Esophagus muscularis mucosa (tissue), 4 donors: Measurements from ENCODE around the gene NRG2.

ENCODE experiments used
- EP300 ChIP-seq: sonication (generic); formaldehyde crosslinking; IDR thresholded peaks from one replicate; pipeline ENCODE4 v1.6.1; 2017; ENCODE audit warnings: antibody characterized with exemption
- POLR2A ChIP-seq: fragments of 450-650 bp; IDR thresholded peaks from one replicate; pipeline ENCODE4 v1.6.1; 2017; ENCODE audit warnings: antibody characterized with exemption, moderate library complexity, mild to moderate bottlenecking, low read depth
- POLR2AphosphoS5 ChIP-seq, 2 donors: sonication (generic); formaldehyde crosslinking; IDR thresholded peaks; one replicate each; pipeline ENCODE4 v1.6.1; 2017; ENCODE audit warnings: antibody characterized with exemption in 2 of 2
- TF ChIP-seq, protein P1 (sequence below), 3 experiments: fragments of 200-600 bp in 2 of 3; fragments of 450-650 bp in 1 of 3; sonication (generic) in 2 of 3; IDR thresholded peaks; one replicate each; pipeline ENCODE4 v1.5.1; 2017 to 2019; ENCODE audit warnings: antibody characterized with exemption in 3 of 3, mild to moderate bottlenecking in 2 of 3, moderate library complexity in 1 of 3

GRCh38 chr5:139849501-139849900 lies 193.6 kb downstream of the NRG2 start:
- TF ChIP-seq, protein P1, sequence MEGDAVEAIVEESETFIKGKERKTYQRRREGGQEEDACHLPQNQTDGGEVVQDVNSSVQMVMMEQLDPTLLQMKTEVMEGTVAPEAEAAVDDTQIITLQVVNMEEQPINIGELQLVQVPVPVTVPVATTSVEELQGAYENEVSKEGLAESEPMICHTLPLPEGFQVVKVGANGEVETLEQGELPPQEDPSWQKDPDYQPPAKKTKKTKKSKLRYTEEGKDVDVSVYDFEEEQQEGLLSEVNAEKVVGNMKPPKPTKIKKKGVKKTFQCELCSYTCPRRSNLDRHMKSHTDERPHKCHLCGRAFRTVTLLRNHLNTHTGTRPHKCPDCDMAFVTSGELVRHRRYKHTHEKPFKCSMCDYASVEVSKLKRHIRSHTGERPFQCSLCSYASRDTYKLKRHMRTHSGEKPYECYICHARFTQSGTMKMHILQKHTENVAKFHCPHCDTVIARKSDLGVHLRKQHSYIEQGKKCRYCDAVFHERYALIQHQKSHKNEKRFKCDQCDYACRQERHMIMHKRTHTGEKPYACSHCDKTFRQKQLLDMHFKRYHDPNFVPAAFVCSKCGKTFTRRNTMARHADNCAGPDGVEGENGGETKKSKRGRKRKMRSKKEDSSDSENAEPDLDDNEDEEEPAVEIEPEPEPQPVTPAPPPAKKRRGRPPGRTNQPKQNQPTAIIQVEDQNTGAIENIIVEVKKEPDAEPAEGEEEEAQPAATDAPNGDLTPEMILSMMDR (IDR thresholded peaks at IDR 0.05) = no peak
- TF ChIP-seq POLR2A = no peak
- no peak for TF ChIP-seq EP300
- no peak for TF ChIP-seq POLR2AphosphoS5 (IDR thresholded peaks at IDR 0.05)
